Bronchial epithelial cell (primary cell): ENCODE results near the gene FRS2. TPM values are rescaled to one million over a fixed set of nuclear protein-coding genes. Genes with fewer than 3 reads are reported as not detected.

Experiments
- DNase-seq: peaks from one replicate; pipeline ENCODE4 v3.0.0-alpha.2; 2010; ENCODE audit warnings: low read depth
- FAIRE-seq: peaks from 2 replicates; lab custom pipeline; 2011; peaks lifted over from hg19 to GRCh38; lab: Jason Lieb, UNC
- H3K27me3 ChIP-seq: 2 replicates; pipeline ENCODE4 v1.5.1; 2011; ENCODE audit warnings: low read length; ENCODE audit not compliant: control insufficient read depth, insufficient read depth
- H3K36me3 ChIP-seq: 2 replicates; pipeline ENCODE4 v1.5.1; 2011; ENCODE audit warnings: low read length; ENCODE audit not compliant: control insufficient read depth, insufficient read depth
- H3K4me3 ChIP-seq: 2 replicates; pipeline ENCODE4 v1.5.1; 2011; ENCODE audit warnings: mild to moderate bottlenecking, low read depth, low read length, control low read depth
- CTCF ChIP-seq: IDR thresholded peaks from 2 replicates; pipeline ENCODE4 v1.5.1; 2011; ENCODE audit warnings: mild to moderate bottlenecking, moderate library complexity, low read length, control low read depth, inconsistent platforms; ENCODE audit not compliant: insufficient read depth, severe bottlenecking
- total RNA-seq: library from RNA; depleted of rRNA; stranded (reverse); fragments of >200 nt; gene quantifications from 2 replicates; pipeline ENCODE4 v1.2.1, GENCODE V29; 2014

The FRS2 gene
- total RNA-seq, 1 donor from 2014 or later, result 27.1 TPM

- no peak for TF ChIP-seq CTCF
- no peak for FAIRE-seq
These were observed 10.5 kb downstream of the FRS2 start for GRCh38 chr12:69480698-69481097.

GRCh38 chr12:69481133-69481532 lies 10.9 kb downstream of the FRS2 start:
- Histone ChIP-seq H3K36me3 (peaks cover 1% of the 10 kb centered on the region), H3K27me3 (no peaks in the 10 kb centered on the region), H3K4me3 (no peak overlapping the region)
- DNase-seq, result no peak
- FAIRE-seq, result no peak
- TF ChIP-seq CTCF, result no peak

More at GRCh38 chr12:69480698-69481097, 10.5 kb downstream of the FRS2 start:
- H3K27me3 ChIP-seq, result no peaks in the 10 kb centered on the region
- no peak overlapping the region for H3K4me3 ChIP-seq
- peaks cover 1% of the 10 kb centered on the region for H3K36me3 ChIP-seq
- no peak for DNase-seq

- no peak for FAIRE-seq
- Histone ChIP-seq H3K27me3 (no peaks in the 10 kb centered on the region), H3K36me3 (peaks cover 1% of the 10 kb centered on the region), H3K4me3 (no peak overlapping the region)
- DNase-seq, result no peak
- no peak for TF ChIP-seq CTCF
These were observed 13.5 kb downstream of the FRS2 start for GRCh38 chr12:69483700-69484099.

GRCh38 chr12:69484428-69484827 lies 14.2 kb downstream of the FRS2 start:
- Histone ChIP-seq H3K27me3 (no peaks in the 10 kb centered on the region), H3K36me3 (peaks cover 1% of the 10 kb centered on the region), H3K4me3 (no peak overlapping the region)
- no peak for DNase-seq
- no peak for TF ChIP-seq CTCF
- no peak for FAIRE-seq

GRCh38 chr12:69490920-69491643 lies 20.9 kb downstream of the FRS2 start:
- FAIRE-seq (no peak), DNase-seq (no peak)
- TF ChIP-seq CTCF, result no peak

GRCh38 chr12:69492739-69493138 lies 22.6 kb downstream of the FRS2 start:
- Histone ChIP-seq H3K36me3 (no peaks in the 10 kb centered on the region), H3K27me3 (no peaks in the 10 kb centered on the region), H3K4me3 (no peak overlapping the region)
- DNase-seq, result no peak
- no peak for FAIRE-seq
- no peak for TF ChIP-seq CTCF

More at GRCh38 chr12:69490920-69491643, 20.9 kb downstream of the FRS2 start:
- no peaks in the 10 kb centered on the region for H3K27me3 ChIP-seq
- no peak overlapping the region for H3K4me3 ChIP-seq
- H3K36me3 ChIP-seq, result no peaks in the 10 kb centered on the region
